Calu3 (cell line): ENCODE results near the gene NUDT8. TPM values are rescaled to one million over a fixed set of nuclear protein-coding genes. Genes with fewer than 3 reads are reported as not detected.

Source experiments
- BruUV-seq: library from RNA; stranded (reverse); fragments of 400-500 nt; replicated peaks from 2 replicates; lab custom pipeline; 2021; lab: Mats Ljungman, UMichigan
- CTCF ChIA-PET: fragments of 300-600 bp; sonication (Branson Sonifier 250); formaldehyde crosslinking; loops from one replicate; lab custom pipeline; 2022; ENCODE audit warnings: antibody characterized with exemption; lab: Charles Lee
- DNase-seq: peaks from one replicate; pipeline ENCODE4 v3.0.0; 2022
- H3K27ac Mint-ChIP-seq: one replicate; pipeline ENCODE4 v1.8.0; 2022; ENCODE audit warnings: mixed read lengths; ENCODE audit not compliant: unreplicated experiment
- H3K27me3 Mint-ChIP-seq: one replicate; pipeline ENCODE4 v1.8.0; 2022; ENCODE audit warnings: mixed read lengths; ENCODE audit not compliant: unreplicated experiment
- H3K36me3 Mint-ChIP-seq: one replicate; pipeline ENCODE4 v1.8.0; 2022; ENCODE audit warnings: mild to moderate bottlenecking, moderate library complexity, mixed read lengths; ENCODE audit not compliant: insufficient read depth, unreplicated experiment
- H3K4me1 Mint-ChIP-seq: one replicate; pipeline ENCODE4 v1.8.0; 2022; ENCODE audit warnings: mild to moderate bottlenecking, low read depth, mixed read lengths; ENCODE audit not compliant: unreplicated experiment
- H3K4me3 Mint-ChIP-seq: one replicate; pipeline ENCODE4 v1.8.0; 2022; ENCODE audit warnings: mild to moderate bottlenecking, low read depth, moderate library complexity, mixed read lengths; ENCODE audit not compliant: unreplicated experiment
- H3K9me3 Mint-ChIP-seq: one replicate; pipeline ENCODE4 v1.8.0; 2022; ENCODE audit warnings: low read depth, mixed read lengths; ENCODE audit not compliant: unreplicated experiment
- CTCF ChIP-seq: fragments of 200-600 bp; IDR thresholded peaks from one replicate; pipeline ENCODE4 v1.8.0; 2022; ENCODE audit warnings: antibody characterized with exemption; ENCODE audit not compliant: unreplicated experiment
- intact Hi-C: fragments of 100-400 bp; cut with micrococcal nuclease; formaldehyde crosslinking; loops from one replicate; pipeline ENCODE4 v1.10.0; 2022; ENCODE audit not compliant: unreplicated experiment
- total RNA-seq: library from RNA; stranded (reverse); gene quantifications from 2 replicates; pipeline ENCODE4 v1.2.3, GENCODE V29; 2022

Gene NUDT8
- total RNA-seq, 1 experiment from 2014 or later, result 9.7 TPM

DNA sequence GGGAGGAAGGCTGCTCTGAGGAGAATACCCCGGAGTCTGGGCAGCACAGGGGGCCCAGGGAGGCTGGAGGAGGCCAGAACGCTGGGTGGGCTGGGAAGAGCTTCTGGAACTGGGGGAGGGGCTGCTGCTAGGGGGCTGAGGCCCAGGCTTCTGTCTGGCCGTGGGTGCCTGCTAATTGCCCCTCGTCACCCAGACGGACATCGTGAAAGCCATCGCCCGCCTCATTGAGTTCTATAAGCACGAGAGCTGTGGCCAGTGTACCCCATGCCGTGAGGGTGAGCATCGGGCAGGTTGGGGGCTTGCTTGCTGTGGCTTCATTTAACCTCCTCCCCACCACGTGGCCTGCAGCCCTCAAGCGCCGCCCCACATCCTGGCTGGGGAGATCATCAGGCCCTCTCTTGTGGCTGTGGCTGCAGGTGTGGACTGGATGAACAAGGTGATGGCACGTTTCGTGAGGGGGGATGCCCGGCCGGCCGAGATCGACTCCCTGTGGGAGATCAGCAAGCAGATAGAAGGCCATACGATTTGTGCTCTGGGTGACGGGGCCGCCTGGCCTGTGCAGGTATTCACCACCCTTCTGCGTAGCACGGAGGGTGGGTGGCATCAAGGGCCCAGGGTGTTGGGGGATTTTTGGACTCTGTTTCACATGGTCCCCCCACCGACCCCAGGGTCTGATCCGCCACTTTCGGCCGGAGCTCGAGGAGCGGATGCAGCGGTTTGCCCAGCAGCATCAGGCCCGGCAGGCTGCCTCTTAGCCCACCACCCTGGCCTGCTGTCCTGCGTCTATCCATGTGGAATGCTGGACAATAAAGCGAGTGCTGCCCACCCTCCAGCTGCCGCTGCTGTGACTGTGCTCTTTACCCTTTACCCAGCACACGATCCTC lies 17.8 kb downstream of the NUDT8 start:
- H3K4me1 Mint-ChIP-seq, result peaks cover 11% of the 10 kb centered on the region
- no peak overlapping the region for H3K27ac Mint-ChIP-seq
- CTCF ChIA-PET, result interaction anchor here (0.5 to 0.8 kb wide), 2 partner anchors 17 to 97 kb away, joined by 3 read pairs; partner anchors contain the start of gene NUDT8
- peaks cover 46% of the 10 kb centered on the region for H3K36me3 Mint-ChIP-seq
- H3K4me3 Mint-ChIP-seq, result no peak overlapping the region
- no TSS peak for BruUV-seq
- intact Hi-C loops, result no loop called here
- TF ChIP-seq CTCF, result no peak
- H3K27me3 Mint-ChIP-seq, result no peaks in the 10 kb centered on the region
- no peak for DNase-seq
- H3K9me3 Mint-ChIP-seq, result no peaks in the 10 kb centered on the region

DNA sequence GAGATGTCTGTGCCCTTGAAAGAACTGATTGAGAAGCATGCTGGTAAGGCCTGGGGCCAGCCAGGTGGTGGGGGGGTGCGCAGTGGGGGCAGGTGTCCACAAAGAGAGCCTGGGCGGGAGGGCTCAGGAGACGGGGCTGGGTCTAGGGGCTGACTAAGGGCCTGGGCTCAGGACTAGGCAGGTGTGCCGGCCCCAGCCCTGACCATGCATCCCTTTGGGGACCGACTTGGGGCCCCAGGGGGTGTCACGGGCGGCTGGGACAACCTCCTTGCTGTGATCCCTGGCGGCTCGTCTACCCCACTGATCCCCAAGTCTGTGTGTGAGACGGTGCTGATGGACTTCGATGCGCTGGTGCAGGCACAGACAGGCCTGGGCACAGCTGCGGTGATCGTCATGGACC lies 18.6 kb downstream of the NUDT8 start:
- H3K4me1 Mint-ChIP-seq, result peaks cover 9% of the 10 kb centered on the region
- no peak for DNase-seq
- CTCF ChIA-PET, result interaction anchor here (0.5 kb wide), 1 partner anchor 98 kb away, joined by 3 read pairs; no protein-coding TSS in a partner anchor

DNA sequence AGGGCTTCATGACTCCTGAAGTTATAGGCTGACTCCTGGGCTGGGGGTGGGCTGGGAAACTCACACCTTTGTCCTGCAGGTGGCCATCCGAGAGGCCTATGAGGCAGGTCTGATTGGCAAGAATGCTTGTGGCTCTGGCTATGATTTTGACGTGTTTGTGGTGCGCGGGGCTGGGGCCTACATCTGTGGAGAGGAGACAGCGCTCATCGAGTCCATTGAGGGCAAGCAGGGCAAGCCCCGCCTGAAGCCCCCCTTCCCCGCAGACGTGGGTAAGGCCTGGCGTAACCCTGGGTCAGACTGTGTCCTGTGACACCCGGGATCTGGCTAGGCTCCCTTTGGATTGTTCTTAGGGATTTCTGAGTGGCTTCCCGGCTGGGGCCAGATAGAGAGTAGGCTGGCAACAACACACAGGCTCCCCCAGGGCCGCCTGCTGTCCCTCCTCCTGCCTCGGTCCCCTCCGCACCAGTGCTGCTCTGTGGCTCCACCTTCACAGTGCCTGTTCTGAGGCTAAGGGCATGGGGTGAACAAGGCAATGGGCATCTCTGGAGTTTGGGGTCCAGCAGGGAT lies 19.4 kb downstream of the NUDT8 start:
- H3K4me3 Mint-ChIP-seq, result no peak overlapping the region
- intact Hi-C loops, result no loop called here
- DNase-seq, result no peak
- no peak for TF ChIP-seq CTCF
- no peaks in the 10 kb centered on the region for H3K27me3 Mint-ChIP-seq
- H3K27ac Mint-ChIP-seq, result no peak overlapping the region
- no peaks in the 10 kb centered on the region for H3K9me3 Mint-ChIP-seq
- peaks cover 51% of the 10 kb centered on the region for H3K36me3 Mint-ChIP-seq
- CTCF ChIA-PET, result interaction anchor here (0.6 kb wide), 1 partner anchor 220 kb away, joined by 3 read pairs; no protein-coding TSS in a partner anchor
- H3K4me1 Mint-ChIP-seq, result peaks cover 17% of the 10 kb centered on the region
- no TSS peak for BruUV-seq

More for the DNA sequence above, 18.6 kb downstream of the NUDT8 start:
- no peak for TF ChIP-seq CTCF
- intact Hi-C loops, result no loop called here
- Mint-ChIP-seq H3K4me3 (no peak overlapping the region), H3K9me3 (no peaks in the 10 kb centered on the region), H3K27me3 (no peaks in the 10 kb centered on the region), H3K27ac (no peak overlapping the region), H3K36me3 (peaks cover 51% of the 10 kb centered on the region)
- BruUV-seq, result no TSS peak

- Mint-ChIP-seq H3K4me1 (peaks cover 13% of the 10 kb centered on the region), H3K9me3 (no peaks in the 10 kb centered on the region), H3K27ac (no peak overlapping the region), H3K4me3 (no peak overlapping the region), H3K36me3 (peaks cover 51% of the 10 kb centered on the region), H3K27me3 (no peaks in the 10 kb centered on the region)
- CTCF ChIA-PET, result no interaction called here
- intact Hi-C loops, result no loop called here
- TF ChIP-seq CTCF, result no peak
- DNase-seq, result no peak
- no TSS peak for BruUV-seq
These were observed 20.4 kb downstream of the NUDT8 start for GRCh38 chr11:67609316-67609715.
